GM21367 (cell line): Measurements from ENCODE around the gene SAMD14.

ENCODE experiments used
- ATAC-seq: cut with Tn5 transposase; IDR thresholded peaks from one replicate; pipeline ENCODE4 v1.9.1; 2021; ENCODE audit not compliant: unreplicated experiment

SAMD14 gene

DNA sequence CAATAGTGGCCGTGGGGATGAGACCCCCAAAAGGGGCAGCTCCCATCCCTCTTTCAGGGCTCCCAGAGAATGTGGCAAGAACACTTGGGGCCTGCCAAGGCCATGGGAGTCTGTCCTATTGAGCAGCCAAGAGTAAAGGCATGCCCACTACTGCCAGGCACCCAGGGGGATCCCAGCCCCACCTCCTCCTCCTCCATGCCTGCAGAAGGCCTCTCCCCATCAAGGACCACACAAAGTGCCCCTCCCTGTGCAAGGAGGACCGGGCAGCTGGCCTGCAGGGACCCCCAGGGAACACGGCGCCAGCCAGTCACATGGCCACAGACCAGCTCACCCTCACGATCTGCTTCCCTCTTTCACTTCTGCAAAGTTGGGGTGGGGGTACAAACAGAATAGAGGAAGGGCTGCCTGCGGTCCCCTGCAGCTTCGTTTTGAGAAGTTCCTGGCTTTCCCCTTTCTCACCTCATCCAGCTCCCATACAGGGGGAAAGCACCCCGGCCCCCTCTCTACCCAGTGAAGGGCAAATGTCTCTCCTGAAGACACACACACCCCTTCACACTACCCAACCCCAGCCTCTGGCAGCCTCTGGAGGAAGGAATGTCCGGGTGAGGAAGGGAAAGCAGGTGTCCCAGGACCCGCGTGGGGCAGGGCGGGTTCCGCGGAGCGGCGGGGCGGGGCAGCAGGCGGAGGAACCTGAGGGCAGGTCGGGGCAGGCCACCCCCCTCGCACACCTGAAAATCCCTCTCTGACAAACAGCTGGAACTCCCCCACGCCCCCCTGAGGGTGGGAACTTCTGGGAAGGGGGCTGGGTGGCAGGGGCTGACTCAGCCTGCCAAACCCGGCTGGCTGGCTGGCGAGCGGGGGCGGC, 18.5 kb upstream of the SAMD14 start:
- peak; percentile 33 for ATAC-seq

DNA sequence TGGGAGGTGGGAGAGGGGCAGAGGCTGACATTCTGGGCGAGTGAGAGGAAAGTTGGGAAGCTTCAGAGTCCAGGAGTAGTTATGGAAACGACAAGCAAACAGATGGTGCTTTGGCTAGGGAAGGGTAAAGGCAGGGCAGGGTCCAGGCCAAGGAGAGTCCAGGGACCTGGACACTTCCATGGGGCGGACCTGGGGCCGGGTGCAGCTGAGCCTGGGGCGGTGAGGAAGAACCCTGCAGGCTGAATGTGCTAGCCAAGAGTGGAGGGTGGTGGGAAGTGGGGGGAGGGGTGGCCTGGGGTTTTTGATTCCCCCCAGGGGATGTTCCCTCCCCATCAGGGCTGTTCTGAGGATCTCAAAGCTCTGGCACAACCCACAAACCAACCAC, 17.9 kb upstream of the SAMD14 start:
- ATAC-seq, result no peak

DNA sequence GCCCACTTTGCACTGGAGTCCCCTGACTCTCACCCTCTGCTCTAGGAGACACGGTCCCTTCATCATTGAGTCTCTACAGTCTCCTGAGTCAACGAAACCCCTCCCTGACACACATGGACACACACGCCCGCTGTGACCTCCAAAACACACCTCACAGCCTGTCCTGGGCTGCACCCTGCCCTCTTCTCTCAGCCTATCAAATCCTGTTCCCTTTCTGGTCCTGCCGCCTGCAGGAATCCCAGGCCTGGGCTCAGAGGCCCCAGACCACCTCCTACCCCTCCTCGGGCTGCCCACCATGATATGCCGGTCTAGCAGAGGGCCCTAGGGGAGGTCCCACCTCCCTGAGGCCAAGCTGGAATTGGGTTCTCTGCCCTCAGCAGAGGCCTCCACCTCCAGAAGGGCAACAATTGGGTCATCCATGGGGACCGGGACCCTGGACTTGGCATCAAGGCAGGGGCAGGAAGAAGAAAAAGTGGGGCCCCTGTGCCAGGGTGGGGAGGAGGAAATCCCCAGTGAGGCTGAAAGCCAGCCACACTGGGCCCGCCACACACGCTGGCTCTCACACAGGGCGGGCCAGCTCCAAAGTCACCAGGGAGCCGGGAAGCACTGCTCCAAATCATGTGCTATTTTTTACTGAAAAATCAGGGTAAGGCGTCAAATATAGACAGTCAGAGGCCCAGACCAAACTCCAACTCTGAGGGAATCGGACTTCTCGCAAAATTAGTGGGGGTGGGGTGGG, 17.1 kb upstream of the SAMD14 start:
- ATAC-seq, result no peak

DNA sequence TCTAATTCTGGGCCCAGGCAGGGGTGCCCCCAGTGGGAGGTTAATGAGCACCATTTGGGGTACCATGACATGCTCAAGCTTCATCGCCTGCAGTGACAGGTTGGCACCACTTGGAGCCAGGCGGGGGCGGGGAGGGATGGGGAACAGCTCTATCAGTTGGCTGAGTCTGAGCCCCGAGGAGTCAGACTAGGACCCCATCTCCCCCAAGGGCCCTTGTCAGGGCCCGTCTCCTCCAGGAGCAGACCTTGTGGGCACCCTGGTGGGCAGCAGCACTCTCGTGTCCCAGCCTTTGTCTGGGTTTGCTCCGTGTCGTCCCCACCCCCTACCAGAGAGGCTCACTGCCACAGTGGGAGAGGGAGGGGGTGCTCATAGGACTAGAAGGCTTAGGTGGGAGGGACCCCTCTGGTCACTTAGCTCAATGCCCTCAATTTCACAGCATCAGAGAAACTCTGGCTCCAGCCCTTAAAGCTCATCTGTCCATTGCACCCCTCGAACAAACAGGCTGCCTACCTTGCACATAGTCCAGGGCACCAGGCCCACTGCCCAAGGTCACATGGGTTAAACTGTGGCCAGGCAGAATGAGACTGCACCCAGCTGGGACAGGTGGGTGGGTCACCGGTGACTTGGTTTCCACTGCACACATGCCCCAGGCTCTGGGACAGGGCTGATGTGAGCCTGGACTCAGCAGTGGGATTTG, 16.4 kb upstream of the SAMD14 start:
- no peak for ATAC-seq

DNA sequence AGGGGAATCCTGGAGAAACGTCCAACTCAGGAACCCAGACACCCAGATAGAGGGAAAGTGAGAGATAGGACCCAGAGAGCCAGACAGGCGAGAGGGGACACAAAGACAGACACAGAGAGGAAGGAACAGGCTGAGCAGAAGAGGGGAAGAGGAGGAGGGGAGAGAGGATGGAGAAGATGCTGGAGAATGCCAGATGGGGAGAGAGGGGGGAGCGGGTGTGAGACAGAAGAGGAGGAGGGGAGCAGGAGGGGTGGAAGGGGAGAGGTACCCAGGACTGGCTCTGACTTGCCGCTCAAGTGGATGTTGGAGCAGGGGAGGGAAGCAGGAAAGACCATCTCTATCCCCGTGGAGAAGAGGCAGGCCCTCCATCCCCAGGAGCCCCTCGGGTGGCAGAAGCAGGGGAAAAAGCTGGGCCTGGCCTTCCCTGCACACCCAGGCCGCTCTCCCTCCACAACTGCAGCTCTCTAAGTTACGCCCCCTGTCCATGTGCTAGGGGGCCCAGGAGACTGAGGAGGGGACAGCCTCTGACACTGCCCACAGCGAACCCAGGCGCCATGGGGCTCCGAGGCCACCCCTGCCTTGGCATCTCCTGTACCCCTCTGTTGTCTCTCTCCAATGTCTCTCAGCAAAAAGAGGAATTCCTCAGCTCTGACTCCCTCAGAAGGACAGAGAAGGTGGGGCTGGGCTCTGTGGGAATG, 15.7 kb upstream of the SAMD14 start:
- no peak for ATAC-seq

DNA sequence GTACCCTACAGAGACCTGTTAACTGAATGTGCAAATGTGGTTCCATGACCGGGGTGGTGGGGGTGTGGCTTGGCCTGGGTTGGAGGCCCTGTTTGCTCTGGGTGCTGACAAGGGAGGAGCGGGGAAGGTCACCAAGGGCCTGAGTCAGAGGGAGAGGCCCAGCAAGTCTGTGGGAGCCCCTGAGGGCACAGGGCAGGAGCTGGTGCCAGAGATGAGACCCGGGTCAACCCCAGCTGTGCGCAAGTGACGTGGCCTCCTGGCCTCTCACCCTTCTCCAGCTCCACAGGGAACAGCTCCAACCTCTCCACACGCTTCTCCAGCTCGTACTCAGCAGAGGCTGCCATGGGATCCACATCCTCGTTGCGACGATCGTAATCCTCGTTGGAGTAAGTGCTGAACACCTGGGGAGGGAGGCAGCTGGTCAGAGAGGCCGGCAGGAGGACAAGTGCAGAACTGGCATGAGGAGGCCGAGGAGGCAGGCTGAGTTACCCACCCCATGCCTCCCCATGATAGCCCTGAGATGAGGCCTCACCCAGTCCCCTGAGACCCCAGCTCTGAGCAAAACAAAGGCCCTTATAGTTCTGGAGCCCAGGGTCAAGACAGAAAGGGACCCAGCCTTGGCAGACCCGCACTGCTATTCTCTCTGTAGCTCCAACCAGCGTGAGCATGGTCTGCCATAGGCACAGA, 15.0 kb upstream of the SAMD14 start:
- no peak for ATAC-seq

DNA sequence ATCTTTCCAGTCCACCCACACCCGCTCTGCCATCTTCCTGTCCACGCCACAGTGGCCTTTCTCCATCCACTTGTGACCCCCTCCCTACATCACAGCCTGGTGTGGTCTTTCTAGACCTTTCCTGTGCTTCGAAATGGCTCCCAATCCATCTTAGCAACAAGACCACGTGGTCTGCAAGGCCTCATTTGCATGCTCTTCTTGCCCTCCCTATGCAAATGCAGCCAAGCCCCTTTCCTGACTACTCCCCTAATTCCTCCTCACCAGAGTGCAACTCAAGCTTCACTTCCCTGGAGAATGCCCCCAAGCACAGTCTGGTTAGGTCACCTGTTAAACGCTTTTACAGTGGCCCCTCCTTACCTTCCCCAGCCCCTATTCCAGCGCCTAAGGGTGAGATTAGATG, 14.4 kb upstream of the SAMD14 start:
- no peak for ATAC-seq

DNA sequence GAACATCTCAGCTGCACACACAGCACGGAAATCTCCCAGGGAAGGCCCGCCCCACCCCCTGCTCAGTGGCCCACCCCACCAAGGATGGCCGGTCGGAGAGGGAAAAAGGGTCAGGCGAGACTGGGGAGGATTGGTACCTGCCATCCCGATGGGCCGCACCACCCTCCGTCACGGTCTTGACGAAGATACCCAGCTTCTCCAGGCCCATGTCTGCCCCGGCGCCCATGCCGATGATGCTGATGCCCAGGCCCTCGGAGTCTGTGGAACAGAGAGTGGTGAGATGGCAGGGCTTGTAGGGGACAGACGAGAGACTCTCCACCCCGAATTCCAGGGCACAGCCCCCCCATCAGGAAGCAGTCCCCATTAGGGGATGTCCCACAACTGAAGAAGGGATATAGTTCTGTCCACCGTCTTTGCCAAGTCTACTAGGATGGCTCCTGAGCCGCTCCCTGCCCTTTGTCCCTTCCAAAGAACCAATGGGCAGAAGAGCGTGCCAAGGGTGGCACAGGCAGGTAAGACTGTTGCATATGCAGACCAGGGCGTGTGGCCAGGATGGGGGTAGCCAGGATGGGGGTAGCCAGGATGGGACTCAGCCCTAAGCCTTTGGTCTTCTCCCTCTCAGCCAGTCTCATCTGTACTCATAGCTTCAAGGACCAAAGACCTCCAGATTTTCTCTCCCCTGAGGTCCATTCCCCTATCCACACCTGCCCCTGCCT, 13.7 kb upstream of the SAMD14 start:
- no peak for ATAC-seq

DNA sequence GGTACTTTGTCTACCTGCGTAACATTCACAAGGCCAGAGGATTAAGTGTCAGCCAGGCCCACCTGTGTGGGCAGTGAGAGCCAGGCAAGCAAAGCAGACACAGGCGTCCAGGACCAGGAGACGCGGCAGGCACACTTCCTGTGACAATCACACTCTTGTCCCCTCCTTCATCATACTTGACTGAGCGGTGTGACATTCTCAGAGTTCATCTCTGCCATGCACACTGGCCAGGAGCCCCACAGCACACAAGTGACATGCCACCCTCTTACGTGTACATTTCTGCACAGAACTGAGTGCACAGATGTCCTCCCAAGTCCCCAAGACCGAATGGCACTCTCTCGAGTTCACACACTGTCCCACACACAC, 11.8 kb upstream of the SAMD14 start:
- ATAC-seq, result no peak

DNA sequence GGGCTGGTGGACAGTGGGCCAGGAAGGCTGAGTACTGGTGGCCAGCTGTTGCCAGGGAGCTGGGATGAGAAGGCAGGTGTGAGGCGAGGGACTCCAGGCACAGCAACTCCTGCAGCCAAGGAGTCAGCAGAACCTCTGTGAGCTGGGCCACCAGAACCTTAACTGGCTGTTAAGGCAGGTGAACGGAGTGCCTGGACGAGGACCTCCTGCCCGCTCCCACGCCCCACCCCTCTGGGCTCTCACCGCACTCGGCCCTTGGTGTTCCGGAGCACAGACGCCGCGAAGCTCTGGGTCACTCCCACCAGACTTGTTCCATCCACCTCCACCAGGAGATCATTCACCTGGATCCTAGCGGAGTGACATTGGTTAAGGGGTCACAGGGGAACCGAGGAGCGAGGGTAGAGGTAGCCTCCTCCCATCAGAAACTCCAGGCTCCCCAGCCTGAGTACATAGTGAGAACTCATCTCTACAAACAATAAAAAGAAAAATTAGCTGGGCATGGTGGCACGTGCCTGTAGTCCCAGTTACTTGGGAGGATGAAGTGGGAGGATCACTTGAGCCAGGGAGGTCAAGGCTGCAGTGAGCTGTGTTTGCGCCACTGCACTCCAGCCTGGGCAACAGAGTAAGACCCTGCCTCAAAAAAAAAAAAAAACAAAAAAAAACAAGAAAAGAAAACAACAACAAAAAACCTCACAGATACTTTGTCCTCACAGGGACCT, 11.2 kb upstream of the SAMD14 start:
- no peak for ATAC-seq

DNA sequence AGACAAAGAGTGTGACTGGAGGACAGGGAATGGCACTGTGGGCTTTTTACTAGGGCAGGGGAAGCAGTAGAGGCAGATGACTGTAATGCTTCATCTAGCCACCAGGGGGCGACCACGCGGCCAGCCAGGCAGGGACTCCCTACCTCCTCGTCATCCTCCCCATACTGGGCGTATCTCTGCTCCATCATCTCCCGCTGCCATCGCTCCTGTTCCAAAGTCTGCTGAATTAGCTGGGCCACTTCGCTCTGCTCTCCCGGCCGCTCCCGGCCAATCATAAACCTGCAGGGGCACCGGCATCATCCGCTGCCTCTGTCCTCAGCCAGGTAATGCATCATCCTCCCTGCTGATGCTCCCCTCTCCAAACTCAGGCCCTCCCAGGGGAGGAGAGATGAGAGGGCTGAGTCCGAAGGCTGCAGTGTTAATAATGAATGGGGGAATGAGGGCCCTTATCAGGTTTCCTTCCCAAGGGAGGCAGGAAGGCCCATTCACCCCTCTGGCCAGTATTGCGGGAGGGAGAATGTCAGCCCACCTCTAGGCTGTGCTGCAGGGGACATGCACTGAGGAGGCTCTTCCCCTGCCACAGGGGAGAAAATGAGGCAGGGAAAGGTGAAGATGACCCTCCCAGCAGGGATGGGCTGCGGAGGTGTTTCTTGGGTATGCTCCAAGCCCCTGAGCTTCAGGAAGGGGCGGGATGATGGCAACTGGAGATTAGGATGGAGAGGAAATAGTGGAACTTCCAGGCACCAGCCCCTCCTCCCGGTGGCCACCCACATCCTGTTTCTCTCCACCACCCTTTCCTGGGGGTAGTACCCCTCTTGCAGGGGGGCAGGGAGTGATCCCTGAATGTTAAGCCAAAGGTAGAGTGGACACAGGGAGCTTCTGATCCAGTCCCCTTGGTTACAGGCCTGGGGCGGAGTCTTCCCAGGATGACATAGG, 10.3 kb upstream of the SAMD14 start:
- ATAC-seq, result no peak

DNA sequence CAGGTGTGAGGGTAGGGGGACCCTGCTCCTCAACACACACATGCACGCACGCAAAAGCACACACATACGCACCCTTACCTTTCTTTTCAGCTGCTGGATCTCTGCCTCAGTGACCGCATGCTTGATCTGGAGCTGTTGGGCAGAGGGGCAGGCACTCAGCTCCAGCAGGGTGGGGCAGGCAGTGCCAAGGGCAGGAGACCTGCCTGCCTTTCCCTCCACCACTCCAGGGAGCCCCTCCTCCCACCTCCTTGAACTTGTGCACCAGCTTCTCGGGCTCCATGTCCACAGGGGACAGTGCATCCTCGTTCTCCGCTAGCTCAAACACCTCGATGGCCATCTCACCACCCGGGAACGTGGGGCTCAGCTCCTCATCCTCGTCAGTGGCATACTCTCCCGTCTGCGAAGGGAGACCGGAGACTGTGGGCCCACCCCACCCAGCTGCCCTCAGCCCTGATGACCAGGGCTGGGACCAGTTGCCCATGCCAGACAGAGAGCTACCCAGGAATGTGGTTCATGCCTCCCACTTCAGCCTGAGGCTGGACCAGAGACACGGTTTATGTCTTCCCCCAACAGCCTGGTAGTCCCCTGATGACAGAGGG, 9.3 kb upstream of the SAMD14 start:
- no peak for ATAC-seq

DNA sequence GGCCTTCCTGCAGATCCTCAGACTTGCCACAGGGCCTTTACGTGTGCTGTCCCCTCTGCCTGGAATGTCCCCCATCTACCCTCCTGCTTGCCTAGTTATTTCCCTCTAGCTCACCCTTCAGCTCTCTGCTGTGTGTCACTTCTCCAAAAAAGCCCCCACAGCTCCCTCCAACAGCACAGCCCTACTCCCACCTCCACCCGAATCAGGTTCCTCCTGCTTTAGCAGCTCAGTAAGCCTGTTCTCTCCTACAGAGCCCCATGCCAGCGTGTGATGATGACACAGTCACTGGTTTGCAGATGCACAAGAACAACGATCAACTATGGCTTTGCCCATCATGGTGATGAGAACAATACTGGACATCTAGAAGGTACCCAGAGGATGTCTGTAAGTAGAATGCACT, 7.1 kb upstream of the SAMD14 start:
- ATAC-seq, result no peak

DNA sequence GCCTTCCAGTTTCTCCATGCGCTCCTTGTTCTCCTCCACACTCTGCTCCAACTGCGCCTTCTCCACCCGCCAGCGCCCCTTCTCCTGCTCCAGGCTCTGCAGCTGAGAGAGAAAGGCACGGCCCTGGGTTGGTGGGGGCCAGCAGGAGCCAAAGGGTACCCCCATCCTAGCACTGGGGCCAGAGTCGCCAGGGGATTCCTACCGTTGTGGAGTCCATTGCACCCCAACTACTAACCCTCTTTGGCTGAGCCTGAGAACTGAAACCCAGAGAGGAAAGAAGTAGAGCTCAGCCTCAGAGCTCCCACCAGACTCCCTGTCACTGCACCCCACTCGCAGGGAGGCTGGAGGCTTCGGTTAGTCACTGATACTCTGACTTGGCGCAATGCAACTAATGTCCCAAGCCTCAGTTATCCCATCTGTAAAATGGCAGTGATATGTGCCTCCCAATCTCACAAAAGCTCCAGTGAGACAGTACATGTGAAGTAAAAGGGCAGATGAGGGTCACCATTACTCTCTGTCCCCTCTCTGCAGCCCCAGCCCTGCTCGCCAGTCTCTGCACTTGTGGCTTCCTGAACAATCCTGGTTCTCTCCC, 6.2 kb upstream of the SAMD14 start:
- no peak for ATAC-seq

DNA sequence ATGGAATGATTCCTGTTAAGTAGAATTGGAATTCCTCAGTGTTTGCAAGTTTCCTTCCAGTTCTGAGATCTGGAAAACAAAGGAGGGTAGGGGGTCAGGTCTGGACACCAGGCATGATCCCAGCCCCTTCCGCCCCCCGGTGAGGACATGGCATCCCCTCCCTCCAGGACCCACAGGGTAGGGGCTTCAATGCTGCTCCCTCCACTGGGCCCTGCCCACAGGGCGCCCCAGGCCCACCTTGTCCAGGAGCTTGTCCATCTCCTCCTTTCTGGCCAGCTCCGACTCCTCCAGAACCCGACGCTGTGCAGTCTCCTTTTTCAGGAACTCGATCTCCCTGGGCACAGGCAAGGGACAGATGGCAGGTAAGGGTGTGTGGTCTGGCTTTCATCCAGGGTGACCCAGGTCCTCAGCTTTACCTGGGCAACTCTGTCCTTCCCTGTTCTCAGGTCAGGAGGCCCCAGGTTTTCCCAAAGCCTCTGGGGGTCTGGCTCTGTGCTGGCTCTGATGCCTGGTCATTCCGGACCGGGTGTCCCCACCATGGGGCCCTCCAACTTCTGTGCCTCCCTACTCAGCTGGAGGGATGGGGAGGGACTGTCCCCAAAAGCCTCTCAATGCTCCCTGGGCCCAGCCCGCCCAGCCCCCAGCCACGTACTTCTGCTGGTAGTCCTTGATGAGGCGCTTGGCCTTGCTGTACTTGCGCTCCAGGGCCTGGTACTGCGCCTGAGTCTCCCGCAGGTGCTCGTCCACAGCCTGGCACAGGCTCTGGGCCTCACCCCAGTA, 5.5 kb upstream of the SAMD14 start:
- ATAC-seq, result no peak

DNA sequence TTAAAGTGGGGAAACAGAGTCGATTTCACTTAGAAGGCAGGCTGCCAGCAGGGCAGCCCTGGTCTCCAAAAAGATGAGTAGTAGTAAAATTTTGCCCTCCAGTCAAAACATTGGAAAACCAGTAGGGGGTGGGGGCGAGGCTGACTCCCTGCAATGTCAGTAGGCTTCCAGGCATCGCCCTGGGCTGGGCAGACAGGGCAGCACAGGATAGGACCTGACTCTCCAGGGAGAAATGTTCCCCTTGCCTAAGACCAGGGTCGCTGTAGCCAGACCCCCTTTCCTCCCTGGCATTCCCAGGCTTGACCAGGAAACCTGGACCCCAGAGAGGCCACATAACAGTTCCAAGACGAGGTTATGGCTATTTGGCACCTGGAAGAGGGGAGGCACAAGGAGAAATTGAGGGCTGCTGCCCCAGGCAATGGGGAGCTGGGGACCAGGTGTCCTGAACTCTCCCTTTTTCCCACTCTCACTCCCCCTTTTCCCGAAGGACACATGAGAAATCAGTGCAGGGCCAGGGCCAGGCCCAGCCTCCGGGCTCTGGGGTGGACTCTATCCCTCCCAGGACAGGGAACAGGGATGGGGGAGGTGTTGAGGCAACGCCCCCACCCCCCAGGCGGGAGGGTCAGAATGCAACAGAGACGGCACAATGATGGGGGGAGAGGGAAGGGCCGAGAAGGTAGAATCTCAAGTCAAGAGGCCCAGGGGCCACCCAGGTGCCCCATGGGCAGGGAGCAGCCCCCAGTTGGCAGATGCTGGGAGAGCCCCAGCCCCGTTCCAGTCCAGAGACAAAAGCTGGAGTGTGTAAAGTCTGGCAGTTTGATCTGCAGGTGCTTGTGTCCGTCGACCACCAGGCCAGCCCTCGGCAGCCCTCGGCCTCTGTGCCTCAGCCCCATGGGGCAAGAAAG, 4.5 kb upstream of the SAMD14 start:
- no peak for ATAC-seq
